Measurements from ENCODE around the gene RAB43.

RAB43 gene

GRCh38 chr3:129087138-129087702 lies 34.4 kb downstream of the RAB43 start:
- peak; percentile 51 for ATAC-seq
- TF ChIP-seq POU6F1 (CRISPR knock-in tag; IDR thresholded peaks at IDR 0.05; ENCODE audit: borderline replicate concordance, low read depth) (no peak), TOX (CRISPR knock-in tag; IDR thresholded peaks at IDR 0.05; ENCODE audit: borderline replicate concordance) (no peak), OSR1 (CRISPR knock-in tag; IDR thresholded peaks at IDR 0.05) (no peak), ZFP30 (CRISPR knock-in tag; IDR thresholded peaks at IDR 0.05) (no peak)

DNA sequence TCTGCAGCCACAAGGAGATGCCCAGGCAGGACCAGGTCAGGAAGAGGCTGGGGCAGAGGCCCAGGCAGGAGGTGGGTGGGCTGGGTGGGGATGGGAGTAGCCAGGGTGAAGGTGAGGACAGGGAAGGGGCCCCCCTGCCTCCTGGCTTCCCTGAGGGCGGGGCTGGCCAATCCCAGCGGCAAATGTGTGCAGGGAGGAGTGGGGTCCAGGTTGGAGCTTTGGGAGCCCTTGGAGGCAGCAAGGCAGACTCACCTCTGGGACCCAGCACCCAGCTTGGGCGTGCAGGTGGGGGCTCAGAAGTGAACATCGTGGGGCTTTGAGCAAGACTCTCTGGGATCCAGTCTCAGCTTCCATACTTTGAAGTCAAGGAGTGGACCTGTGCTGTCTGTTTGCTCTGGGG lies 35.8 kb downstream of the RAB43 start:
- ATAC-seq = no peak

GRCh38 chr3:129085165-129085715 lies 36.4 kb downstream of the RAB43 start:
- TF ChIP-seq TOX (CRISPR knock-in tag; IDR thresholded peaks at IDR 0.05; ENCODE audit: borderline replicate concordance) (no peak), ZNF565 (CRISPR knock-in tag; conservative IDR thresholded peaks at IDR 0.05; ENCODE audit: low read depth) (no peak), ZFP3 (CRISPR knock-in tag; IDR thresholded peaks at IDR 0.05) (no peak), ESRRG (CRISPR knock-in tag; IDR thresholded peaks at IDR 0.05) (no peak), ZNF70 (CRISPR knock-in tag; IDR thresholded peaks at IDR 0.05) (no peak), ZC3H10 (CRISPR knock-in tag; IDR thresholded peaks at IDR 0.05) (no peak), POU6F1 (CRISPR knock-in tag; IDR thresholded peaks at IDR 0.05; ENCODE audit: borderline replicate concordance, low read depth) (no peak), CSDC2 (CRISPR knock-in tag; IDR thresholded peaks at IDR 0.05) (no peak), OSR1 (CRISPR knock-in tag; IDR thresholded peaks at IDR 0.05) (no peak), ZFP30 (CRISPR knock-in tag; IDR thresholded peaks at IDR 0.05) (no peak), RARB (CRISPR knock-in tag; IDR thresholded peaks at IDR 0.05) (no peak), BACH2 (CRISPR knock-in tag; IDR thresholded peaks at IDR 0.05; ENCODE audit: borderline replicate concordance) (no peak), SNAI2 (CRISPR knock-in tag; IDR thresholded peaks at IDR 0.05) (no peak), ZNF8 (CRISPR knock-in tag; IDR thresholded peaks at IDR 0.05) (no peak)
- TF ChIP-seq, protein P1, sequence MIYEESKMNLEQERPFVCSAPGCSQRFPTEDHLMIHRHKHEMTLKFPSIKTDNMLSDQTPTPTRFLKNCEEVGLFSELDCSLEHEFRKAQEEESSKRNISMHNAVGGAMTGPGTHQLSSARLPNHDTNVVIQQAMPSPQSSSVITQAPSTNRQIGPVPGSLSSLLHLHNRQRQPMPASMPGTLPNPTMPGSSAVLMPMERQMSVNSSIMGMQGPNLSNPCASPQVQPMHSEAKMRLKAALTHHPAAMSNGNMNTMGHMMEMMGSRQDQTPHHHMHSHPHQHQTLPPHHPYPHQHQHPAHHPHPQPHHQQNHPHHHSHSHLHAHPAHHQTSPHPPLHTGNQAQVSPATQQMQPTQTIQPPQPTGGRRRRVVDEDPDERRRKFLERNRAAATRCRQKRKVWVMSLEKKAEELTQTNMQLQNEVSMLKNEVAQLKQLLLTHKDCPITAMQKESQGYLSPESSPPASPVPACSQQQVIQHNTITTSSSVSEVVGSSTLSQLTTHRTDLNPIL (CRISPR knock-in tag; IDR thresholded peaks at IDR 0.05; ENCODE audit: low read depth) = no peak
- TF ChIP-seq, protein P2, sequence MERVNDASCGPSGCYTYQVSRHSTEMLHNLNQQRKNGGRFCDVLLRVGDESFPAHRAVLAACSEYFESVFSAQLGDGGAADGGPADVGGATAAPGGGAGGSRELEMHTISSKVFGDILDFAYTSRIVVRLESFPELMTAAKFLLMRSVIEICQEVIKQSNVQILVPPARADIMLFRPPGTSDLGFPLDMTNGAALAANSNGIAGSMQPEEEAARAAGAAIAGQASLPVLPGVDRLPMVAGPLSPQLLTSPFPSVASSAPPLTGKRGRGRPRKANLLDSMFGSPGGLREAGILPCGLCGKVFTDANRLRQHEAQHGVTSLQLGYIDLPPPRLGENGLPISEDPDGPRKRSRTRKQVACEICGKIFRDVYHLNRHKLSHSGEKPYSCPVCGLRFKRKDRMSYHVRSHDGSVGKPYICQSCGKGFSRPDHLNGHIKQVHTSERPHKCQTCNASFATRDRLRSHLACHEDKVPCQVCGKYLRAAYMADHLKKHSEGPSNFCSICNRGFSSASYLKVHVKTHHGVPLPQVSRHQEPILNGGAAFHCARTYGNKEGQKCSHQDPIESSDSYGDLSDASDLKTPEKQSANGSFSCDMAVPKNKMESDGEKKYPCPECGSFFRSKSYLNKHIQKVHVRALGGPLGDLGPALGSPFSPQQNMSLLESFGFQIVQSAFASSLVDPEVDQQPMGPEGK (CRISPR knock-in tag; IDR thresholded peaks at IDR 0.05; ENCODE audit: borderline replicate concordance) = no peak
- no peak for ATAC-seq

More for the DNA sequence above, 35.8 kb downstream of the RAB43 start:
- TF ChIP-seq TOX (CRISPR knock-in tag; IDR thresholded peaks at IDR 0.05; ENCODE audit: borderline replicate concordance) (no peak), TSHZ2 (CRISPR knock-in tag; IDR thresholded peaks at IDR 0.05) (no peak), ZC3H10 (CRISPR knock-in tag; IDR thresholded peaks at IDR 0.05) (no peak), ESRRG (CRISPR knock-in tag; IDR thresholded peaks at IDR 0.05) (no peak), TCF4 (CRISPR knock-in tag; IDR thresholded peaks at IDR 0.05; ENCODE audit: borderline replicate concordance) (no peak), GLIS3 (CRISPR knock-in tag; IDR thresholded peaks at IDR 0.05) (no peak)
- TF ChIP-seq, protein P2 (CRISPR knock-in tag; IDR thresholded peaks at IDR 0.05; ENCODE audit: borderline replicate concordance) = no peak

Data from SK-N-SH treated with all-trans-retinoic acid at 6 μM for 48 hours (cell line).